Measurements from ENCODE around the gene DPRX. TPM values are rescaled to one million over a fixed set of nuclear protein-coding genes. Genes with fewer than 3 reads are reported as not detected.

The DPRX gene
- total RNA-seq, 1 donor, result not detected

GRCh38 chr19:53597023-53597422 is 34.8 kb upstream of the DPRX start:
- no peak for TF ChIP-seq CTCF (IDR thresholded peaks at IDR 0.05; ENCODE audit: insufficient read depth, low read depth, low read length)
- peak; percentile 15 for DNase-seq (ENCODE audit: low read depth)
- H3K4me3 ChIP-seq (ENCODE audit: low read depth, low read length), result no peak overlapping the region

- DNase-seq (ENCODE audit: low read depth), result no peak
These were observed 33.4 kb upstream of the DPRX start for GRCh38 chr19:53598361-53598760.

GRCh38 chr19:53600217-53600616 is 31.6 kb upstream of the DPRX start:
- H3K4me3 ChIP-seq (ENCODE audit: low read depth, low read length), result no peak overlapping the region
- TF ChIP-seq CTCF (IDR thresholded peaks at IDR 0.05; ENCODE audit: insufficient read depth, low read depth, low read length), result no peak
- no peak for DNase-seq (ENCODE audit: low read depth)

More at GRCh38 chr19:53598361-53598760, 33.4 kb upstream of the DPRX start:
- no peak overlapping the region for H3K4me3 ChIP-seq (ENCODE audit: low read depth, low read length)
- TF ChIP-seq CTCF (IDR thresholded peaks at IDR 0.05; ENCODE audit: insufficient read depth, low read depth, low read length), result no peak

GRCh38 chr19:53606031-53606430 is 25.8 kb upstream of the DPRX start:
- H3K4me3 ChIP-seq (ENCODE audit: low read depth, low read length), result no peak overlapping the region
- no peak for TF ChIP-seq CTCF (IDR thresholded peaks at IDR 0.05; ENCODE audit: insufficient read depth, low read depth, low read length)
- no peak for DNase-seq (ENCODE audit: low read depth)

- DNase-seq (ENCODE audit: low read depth), result no peak
- no peak overlapping the region for H3K4me3 ChIP-seq (ENCODE audit: low read depth, low read length)
- no peak for TF ChIP-seq CTCF (IDR thresholded peaks at IDR 0.05; ENCODE audit: insufficient read depth, low read depth, low read length)
These were observed 23.4 kb upstream of the DPRX start for GRCh38 chr19:53608381-53608780.

- no peak overlapping the region for H3K4me3 ChIP-seq (ENCODE audit: low read depth, low read length)
- peak; percentile 80 for DNase-seq (ENCODE audit: low read depth)
- peak; percentile 24 for TF ChIP-seq CTCF (IDR thresholded peaks at IDR 0.05; ENCODE audit: insufficient read depth, low read depth, low read length)
These were observed 18.9 kb upstream of the DPRX start for GRCh38 chr19:53612762-53613526.

Data from fibroblast of villous mesenchyme (primary cell).